Stimulated activated CD4-positive, alpha-beta T cell treated with anti-CD3 and anti-CD28 coated beads, Interleukin-4, amount 100 ng/mL, for 24 hours (primary cell): ENCODE data around the gene FAM200A.
A peak's percentile ranks its signal among the peaks of the same experiment; 100 is the strongest.
"Not testable (repeated sequence)": the region's sequence is repeated elsewhere in the genome, so short reads cannot be mapped to it uniquely, and the experiment has no call there.

Experiments used
- DNase-seq: peaks from one replicate; pipeline ENCODE4 v3.0.0-alpha.2; 2020

FAM200A gene

GRCh38 chr7:99558306-99559174 lies 6.6 kb upstream of the FAM200A start, which contains the start of gene ZNF655:
Gene ZNF655 (plus strand): TSS chr7:99558642. CDS start chr7:99560560, 1,918 bp downstream.
- peak; percentile 89 for DNase-seq

GRCh38 chr7:99557940-99558305 lies 6.0 kb upstream of the FAM200A start:
- no peak for DNase-seq

GRCh38 chr7:99557196-99557607 lies 5.3 kb upstream of the FAM200A start:
- DNase-seq: no peak

- no peak for DNase-seq
Measured at GRCh38 chr7:99554939-99555338, 3.0 kb upstream of the FAM200A start.

GRCh38 chr7:99553039-99553438 lies 1.1 kb upstream of the FAM200A start:
- no peak for DNase-seq

GRCh38 chr7:99551334-99551733 lies 580 bp downstream of the FAM200A start:
- DNase-seq: no peak

- DNase-seq: not testable (repeated sequence)
Measured at GRCh38 chr7:99549545-99549944, 2.4 kb downstream of the FAM200A start.

GRCh38 chr7:99545308-99545707 lies 6.6 kb downstream of the FAM200A start:
- not testable (repeated sequence) for DNase-seq

- no peak for DNase-seq
Measured at GRCh38 chr7:99543916-99544315, 8.0 kb downstream of the FAM200A start.

GRCh38 chr7:99543081-99543671 lies 8.7 kb downstream of the FAM200A start:
- no peak for DNase-seq

- no peak for DNase-seq
Measured at GRCh38 chr7:99541212-99541611, 10.7 kb downstream of the FAM200A start.

- no peak for DNase-seq
Measured at GRCh38 chr7:99540542-99540941, 11.4 kb downstream of the FAM200A start.

- DNase-seq: no peak
Measured at GRCh38 chr7:99539213-99539811, 12.6 kb downstream of the FAM200A start.

- DNase-seq: no peak
Measured at GRCh38 chr7:99535667-99536066, 16.2 kb downstream of the FAM200A start.

GRCh38 chr7:99531354-99531765 lies 20.6 kb downstream of the FAM200A start:
- no peak for DNase-seq

- DNase-seq: peak; percentile 14
Measured at GRCh38 chr7:99525713-99526440, 26.0 kb downstream of the FAM200A start.

GRCh38 chr7:99521399-99521798 lies 30.5 kb downstream of the FAM200A start:
- DNase-seq: no peak

GRCh38 chr7:99514050-99514449 lies 37.9 kb downstream of the FAM200A start:
- DNase-seq: no peak

GRCh38 chr7:99505324-99505662 lies 46.6 kb downstream of the FAM200A start:
- no peak for DNase-seq

GRCh38 chr7:99504603-99505323 lies 47.2 kb downstream of the FAM200A start, which contains the start of gene ZKSCAN5:
Gene ZKSCAN5 (plus strand): TSS chr7:99504662. CDS start chr7:99506045, 1,383 bp downstream.
- DNase-seq: peak; percentile 98

GRCh38 chr7:99504281-99504602 lies 47.7 kb downstream of the FAM200A start:
- no peak for DNase-seq

- DNase-seq: not testable (repeated sequence)
Measured at GRCh38 chr7:99501236-99501635, 50.7 kb downstream of the FAM200A start.

GRCh38 chr7:99500637-99501009 lies 51.3 kb downstream of the FAM200A start:
- DNase-seq: no peak
